CD4-positive, alpha-beta memory T cell (primary cell): ENCODE data around the gene LIG3. TPM values are rescaled to one million over a fixed set of nuclear protein-coding genes. Genes with fewer than 3 reads are reported as not detected.

Experiments used
- CTCF ChIA-PET: fragments of 350-600 bp; sonication (Branson Sonifier 250); formaldehyde crosslinking; loops from one replicate; lab custom pipeline; 2021; ENCODE audit warnings: inconsistent platforms; ENCODE audit not compliant: partially characterized antibody; lab: Charles Lee
- POLR2A ChIA-PET: fragments of 350-600 bp; sonication (Branson Sonifier 250); formaldehyde crosslinking; loops from one replicate; lab custom pipeline; 2021; ENCODE audit not compliant: partially characterized antibody; lab: Charles Lee
- DNase-seq, 5 donors: peaks; one replicate each; pipeline versions ENCODE4 v3.0.0 to v3.0.0-alpha.2; 2020 to 2022; ENCODE audit warnings: mixed read lengths in 1 of 5
- H3K27ac ChIP-seq: one replicate; pipeline ENCODE4 v1.7.0; 2013; ENCODE audit warnings: low read depth, low read length
- H3K27me3 ChIP-seq: 2 replicates; pipeline ENCODE4 v1.7.0; 2013; ENCODE audit warnings: mild to moderate bottlenecking, low read length, moderate library complexity; ENCODE audit not compliant: insufficient read depth
- H3K36me3 ChIP-seq: 2 replicates; pipeline ENCODE4 v1.7.0; 2013; ENCODE audit warnings: mild to moderate bottlenecking, low read length, moderate library complexity; ENCODE audit not compliant: insufficient read depth
- H3K4me1 ChIP-seq: 2 replicates; pipeline ENCODE4 v1.7.0; 2013; ENCODE audit warnings: mild to moderate bottlenecking, low read length, moderate library complexity; ENCODE audit not compliant: insufficient read depth
- H3K4me3 ChIP-seq, 2 donors: one replicate each; pipeline ENCODE4 v1.7.0; 2013; ENCODE audit warnings: low read length in 2 of 2, mild to moderate bottlenecking in 1 of 2
- H3K9me3 ChIP-seq, 2 donors: one replicate each; pipeline ENCODE4 v1.7.0; 2013; ENCODE audit warnings: low read length in 2 of 2, control low read depth in 1 of 2; ENCODE audit not compliant: control insufficient read depth in 1 of 2
- H3K27ac Mint-ChIP-seq, 7 donors: one replicate each; pipeline ENCODE4 v1.8.0; 2020 to 2021; ENCODE audit warnings: mixed read lengths in 7 of 7, mild to moderate bottlenecking in 6 of 7, inconsistent platforms in 3 of 7, moderate library complexity in 3 of 7
- H3K27me3 Mint-ChIP-seq, 2 donors: one replicate each; pipeline ENCODE4 v1.8.0; 2020 to 2021; ENCODE audit warnings: mixed read lengths in 2 of 2
- H3K36me3 Mint-ChIP-seq, 2 donors: one replicate each; pipeline ENCODE4 v1.8.0; 2020 to 2021; ENCODE audit warnings: mixed read lengths in 2 of 2, inconsistent platforms in 1 of 2, mild to moderate bottlenecking in 1 of 2
- H3K4me1 Mint-ChIP-seq, 4 donors: one replicate each; pipeline ENCODE4 v1.8.0; 2020 to 2021; ENCODE audit warnings: mixed read lengths in 4 of 4, mild to moderate bottlenecking in 1 of 4
- H3K4me3 Mint-ChIP-seq, 8 donors: one replicate each; pipeline ENCODE4 v1.8.0; 2020 to 2021; ENCODE audit warnings: mixed read lengths in 8 of 8, mild to moderate bottlenecking in 7 of 8, moderate library complexity in 6 of 8, inconsistent platforms in 3 of 8
- H3K9me3 Mint-ChIP-seq, 8 donors: one replicate each; pipeline ENCODE4 v1.8.0; 2020 to 2021; ENCODE audit warnings: mixed read lengths in 8 of 8, mild to moderate bottlenecking in 5 of 8, inconsistent platforms in 3 of 8, moderate library complexity in 1 of 8
- intact Hi-C: fragments of 100-400 bp; cut with micrococcal nuclease; formaldehyde crosslinking; loops from one replicate; pipeline ENCODE4 v1.15.1; 2023
- polyA plus RNA-seq, 2 donors: library from polyadenylated mRNA; unstranded; fragments of 300-500 nt; fragmentation: Illumina TruSeq; gene quantifications; one replicate each; pipeline ENCODE4 v1.2.3, GENCODE V29; 2021
- total RNA-seq, 2 experiments: library from RNA; stranded (reverse); gene quantifications; one replicate each; pipeline ENCODE4 v1.2.3, GENCODE V29; 2021

LIG3 gene
- total and polyA plus RNA-seq, 4 experiments from 2014 or later = 7.7 to 50.8 (median 29.1) TPM

GRCh38 chr17:34989473-34989872, 9.2 kb downstream of the LIG3 start:
- peaks cover 9 to 17% (median 11%) of the 10 kb centered on the region in 4 donors for H3K4me1 Mint-ChIP-seq
- no peaks in the 10 kb centered on the region for H3K27me3 Mint-ChIP-seq
- Histone ChIP-seq H3K36me3 (peaks cover 44% of the 10 kb centered on the region), H3K4me3 (no peak overlapping the region), H3K27me3 (no peaks in the 10 kb centered on the region), H3K4me1 (no peaks in the 10 kb centered on the region), H3K27ac (no peak overlapping the region), H3K9me3 (no peaks in the 10 kb centered on the region)
- peaks cover 68 to 83% of the 10 kb centered on the region in 2 donors for H3K36me3 Mint-ChIP-seq
- CTCF ChIA-PET = interaction anchor here (0.7 to 3.3 kb wide), 3 partner anchors 9 to 129 kb away, joined by 3 to 16 read pairs (median 7); partner anchors contain the start of gene RFFL
- intact Hi-C loops = no loop called here
- POLR2A ChIA-PET = no interaction called here
- no peak for DNase-seq
- H3K27ac Mint-ChIP-seq = no peak overlapping the region
- H3K4me3 Mint-ChIP-seq = no peak overlapping the region
- H3K9me3 Mint-ChIP-seq = no peaks in the 10 kb centered on the region

- no peak for DNase-seq
- CTCF ChIA-PET = interaction anchor here (1.1 to 3.3 kb wide), 8 partner anchors 9 to 129 kb away, joined by 3 to 16 read pairs (median 4); partner anchors contain the start of genes LIG3 and RFFL
- no peaks in the 10 kb centered on the region for H3K9me3 ChIP-seq
- H3K27me3 ChIP-seq = no peaks in the 10 kb centered on the region
- H3K4me3 ChIP-seq = no peak overlapping the region
- no peak overlapping the region for H3K27ac ChIP-seq
- Mint-ChIP-seq H3K36me3 (peaks cover 67 to 89% of the 10 kb centered on the region in 2 donors), H3K27me3 (no peaks in the 10 kb centered on the region), H3K9me3 (no peaks in the 10 kb centered on the region), H3K4me1 (peaks cover 0 to 8% (median 5%) of the 10 kb centered on the region in 4 donors), H3K27ac (peak overlapping the region in 3 of 7 donors; percentile 4 to 41 (median 32)), H3K4me3 (no peak overlapping the region)
- POLR2A ChIA-PET = interaction anchor here (1.1 to 1.2 kb wide), 4 partner anchors 10 to 73 kb away, joined by 3 to 4 read pairs (median 3); partner anchors contain the start of genes CCT6B, RFFL and ZNF830
- H3K4me1 ChIP-seq = no peaks in the 10 kb centered on the region
- intact Hi-C loops = no loop called here
- peaks cover 44% of the 10 kb centered on the region for H3K36me3 ChIP-seq
Observed at GRCh38 chr17:34990921-34991365, 10.6 kb downstream of the LIG3 start.

GRCh38 chr17:34991606-34992005, 11.3 kb downstream of the LIG3 start:
- POLR2A ChIA-PET = interaction anchor here (1.1 to 1.2 kb wide), 3 partner anchors 11 to 127 kb away, joined by 3 to 4 read pairs (median 3); no protein-coding TSS in a partner anchor
- H3K9me3 Mint-ChIP-seq = no peaks in the 10 kb centered on the region
- no peaks in the 10 kb centered on the region for H3K4me1 ChIP-seq
- H3K27me3 ChIP-seq = no peaks in the 10 kb centered on the region
- H3K36me3 ChIP-seq = peaks cover 42% of the 10 kb centered on the region
- peaks cover 0 to 5% (median 3%) of the 10 kb centered on the region in 4 donors for H3K4me1 Mint-ChIP-seq
- CTCF ChIA-PET = interaction anchor here (0.6 to 3.3 kb wide), 7 partner anchors 11 to 129 kb away, joined by 3 to 16 read pairs (median 3); partner anchors contain the start of gene LIG3
- H3K4me3 Mint-ChIP-seq = no peak overlapping the region
- no peaks in the 10 kb centered on the region for H3K27me3 Mint-ChIP-seq
- no peak overlapping the region for H3K4me3 ChIP-seq
- no peak for DNase-seq
- no peaks in the 10 kb centered on the region for H3K9me3 ChIP-seq
- no peak overlapping the region for H3K27ac ChIP-seq
- H3K36me3 Mint-ChIP-seq = peaks cover 65 to 87% of the 10 kb centered on the region in 2 donors
- H3K27ac Mint-ChIP-seq = no peak overlapping the region
- intact Hi-C loops = no loop called here

- H3K4me1 Mint-ChIP-seq = peaks cover 2 to 4% (median 2%) of the 10 kb centered on the region in 4 donors
- peak overlapping the region in 1 of 7 donors; percentile 40 for H3K27ac Mint-ChIP-seq
- CTCF ChIA-PET = interaction anchor here (1.0 to 8.5 kb wide), 3 partner anchors 30 to 127 kb away, joined by 3 to 96 read pairs (median 3); partner anchors contain the start of genes FNDC8 and RAD51D
- peaks cover 2% of the 10 kb centered on the region for H3K4me1 ChIP-seq
- intact Hi-C loops = no loop called here
- no peak for DNase-seq
- no peak overlapping the region for H3K4me3 ChIP-seq
- peaks cover 54 to 84% of the 10 kb centered on the region in 2 donors for H3K36me3 Mint-ChIP-seq
- H3K9me3 Mint-ChIP-seq = no peaks in the 10 kb centered on the region
- H3K27ac ChIP-seq = no peak overlapping the region
- H3K4me3 Mint-ChIP-seq = no peak overlapping the region
- H3K36me3 ChIP-seq = peaks cover 40% of the 10 kb centered on the region
- no peaks in the 10 kb centered on the region for H3K27me3 ChIP-seq
- no peaks in the 10 kb centered on the region for H3K9me3 ChIP-seq
- POLR2A ChIA-PET = interaction anchor here (1.6 kb wide), 1 partner anchor 12 kb away, joined by 8 read pairs; the partner anchor contains the start of gene LIG3
- H3K27me3 Mint-ChIP-seq = no peaks in the 10 kb centered on the region
Observed at GRCh38 chr17:34993031-34993430, 12.7 kb downstream of the LIG3 start.

GRCh38 chr17:34996422-34997285, 16.3 kb downstream of the LIG3 start:
- peaks cover 4 to 7% (median 5%) of the 10 kb centered on the region in 4 donors for H3K4me1 Mint-ChIP-seq
- no peaks in the 10 kb centered on the region for H3K27me3 Mint-ChIP-seq
- peaks cover 31 to 73% of the 10 kb centered on the region in 2 donors for H3K36me3 Mint-ChIP-seq
- peaks cover 7% of the 10 kb centered on the region for H3K4me1 ChIP-seq
- H3K27ac ChIP-seq = no peak overlapping the region
- CTCF ChIA-PET = interaction anchor here (1.0 to 8.5 kb wide), 10 partner anchors 14 to 751 kb away, joined by 3 to 115 read pairs (median 8); partner anchors contain the start of genes CCT6B, FNDC8, RAD51D and RFFL
- POLR2A ChIA-PET = interaction anchor here (0.8 to 4.3 kb wide), 7 partner anchors 15 to 123 kb away, joined by 3 to 34 read pairs (median 6); partner anchors contain the start of genes LIG3, RAD51D and RFFL
- H3K27ac Mint-ChIP-seq = peak overlapping the region in 4 of 7 donors; percentile 8 to 74 (median 32)
- intact Hi-C loops = no loop called here
- H3K9me3 Mint-ChIP-seq = no peaks in the 10 kb centered on the region
- no peaks in the 10 kb centered on the region for H3K9me3 ChIP-seq
- peaks cover 25% of the 10 kb centered on the region for H3K36me3 ChIP-seq
- no peaks in the 10 kb centered on the region for H3K27me3 ChIP-seq
- no peak for DNase-seq
- H3K4me3 Mint-ChIP-seq = no peak overlapping the region
- no peak overlapping the region for H3K4me3 ChIP-seq

- peaks cover 7% of the 10 kb centered on the region for H3K4me1 ChIP-seq
- Mint-ChIP-seq H3K9me3 (no peaks in the 10 kb centered on the region), H3K36me3 (peaks cover 31 to 71% of the 10 kb centered on the region in 2 donors), H3K27ac (peak overlapping the region in 3 of 7 donors; percentile 29 to 68 (median 53)), H3K4me1 (peaks cover 4 to 7% (median 5%) of the 10 kb centered on the region in 4 donors), H3K27me3 (no peaks in the 10 kb centered on the region), H3K4me3 (no peak overlapping the region)
- ChIA-PET CTCF (interaction anchor here (1.0 to 8.5 kb wide), 10 partner anchors 8 to 122 kb away, joined by 3 to 115 read pairs (median 8); partner anchors contain the start of genes CCT6B, FNDC8, RAD51D and RFFL), POLR2A (interaction anchor here (0.8 to 4.3 kb wide), 6 partner anchors 16 to 122 kb away, joined by 3 to 34 read pairs (median 7); partner anchors contain the start of genes LIG3, RAD51D and RFFL)
- no peak overlapping the region for H3K4me3 ChIP-seq
- no peaks in the 10 kb centered on the region for H3K9me3 ChIP-seq
- H3K27ac ChIP-seq = no peak overlapping the region
- intact Hi-C loops = no loop called here
- no peaks in the 10 kb centered on the region for H3K27me3 ChIP-seq
- no peak for DNase-seq
- peaks cover 25% of the 10 kb centered on the region for H3K36me3 ChIP-seq
Observed at GRCh38 chr17:34997355-34997862, 17.1 kb downstream of the LIG3 start.
